K562 (cell line): ENCODE results near the gene ANO2. TPM values are rescaled to one million over a fixed set of nuclear protein-coding genes. Genes with fewer than 3 reads are reported as not detected.

Source experiments
- ATAC-seq: fragments of 200-7000 bp; cut with Tn5 transposase; 3 replicates; pipeline ENCODE4 v1.9.1; 2020; ENCODE audit warnings: moderate library complexity
- BruUV-seq: library from RNA; stranded (reverse); fragments of 400-500 nt; replicated peaks from 2 replicates; lab custom pipeline; 2021; lab: Mats Ljungman, UMichigan
- CTCF ChIA-PET: fragments of 300-600 bp; formaldehyde crosslinking; extraction: SDS; loops from one replicate; lab custom pipeline; 2021; ENCODE audit warnings: low intra/inter-chr PET ratio; lab: Yijun Ruan, JAX
- POLR2A ChIA-PET: fragments of 300-600, 350-650 bp; sonication (Branson Sonifier 250); formaldehyde crosslinking; extraction: SDS; loops from one replicate; lab custom pipeline; 2021; ENCODE audit warnings: antibody characterized with exemption, inconsistent platforms; lab: Yijun Ruan, JAX
- DNase-seq, 4 experiments: peaks; one replicate each; pipeline versions ENCODE4 v3.0.0 to v3.0.0-alpha.2; 2011 to 2018; ENCODE audit warnings: low spot score in 3 of 4, mixed read lengths in 3 of 4; ENCODE audit errors: extremely low read depth in 1 of 4
- FAIRE-seq: peaks from 2 replicates; lab custom pipeline; 2011; peaks lifted over from hg19 to GRCh38; lab: Jason Lieb, UNC
- H2AFZ ChIP-seq: 2 replicates; pipeline ENCODE4 v1.6.0; 2011; ENCODE audit warnings: low read depth, low read length, control low read depth, inconsistent platforms
- H3K27ac ChIP-seq: fragments of 200-600 bp; 3 replicates; pipeline ENCODE4 v1.8.0; 2011; ENCODE audit warnings: low read depth, mild to moderate bottlenecking, control low read depth, inconsistent platforms, low read length, moderate library complexity, mixed read lengths; ENCODE audit errors: extremely low read depth
- H3K27me3 ChIP-seq, 2 experiments: fragments of 300-600 bp in 1 of 2; 2 replicates in 1 of 2; 3 replicates in 1 of 2; pipeline versions ENCODE4 v1.6.0 to v1.8.0; 2011; ENCODE audit warnings: inconsistent platforms in 2 of 2, low read length in 2 of 2, mild to moderate bottlenecking in 1 of 2, mixed read lengths in 1 of 2, moderate library complexity in 1 of 2; ENCODE audit not compliant: control insufficient read depth in 2 of 2, insufficient read depth in 2 of 2
- H3K36me3 ChIP-seq: fragments of 300-600 bp; 3 replicates; pipeline ENCODE4 v1.8.0; 2011; ENCODE audit warnings: mild to moderate bottlenecking, low read length, inconsistent platforms; ENCODE audit not compliant: control insufficient read depth, insufficient read depth
- H3K4me1 ChIP-seq, 2 experiments: fragments of 200-600 bp in 1 of 2; replicated peaks in 1 of 2; 2 replicates in 1 of 2; 3 replicates in 1 of 2; pipeline versions ENCODE4 v1.5.1 to v1.8.0; 2011; ENCODE audit warnings: inconsistent platforms in 2 of 2, low read length in 2 of 2, mild to moderate bottlenecking in 1 of 2, mixed read lengths in 1 of 2, moderate library complexity in 1 of 2; ENCODE audit not compliant: control insufficient read depth in 2 of 2, insufficient read depth in 2 of 2
- H3K4me2 ChIP-seq: 2 replicates; pipeline ENCODE4 v1.6.1; 2011; ENCODE audit warnings: low read length, control low read depth, inconsistent platforms, mixed read lengths; ENCODE audit not compliant: insufficient read depth
- H3K4me3 ChIP-seq: fragments of 200-600 bp; sonication (generic), shearing (Covaris generic); 2 replicates; pipeline ENCODE4 v1.5.1; 2016; ENCODE audit warnings: control low read depth, inconsistent platforms
- H3K79me2 ChIP-seq: fragments of 200-600 bp; 3 replicates; pipeline ENCODE4 v1.8.0; 2011; ENCODE audit warnings: low read length, inconsistent platforms; ENCODE audit not compliant: control insufficient read depth, insufficient read depth
- H3K9ac ChIP-seq, 2 experiments: 2 replicates each; pipeline versions ENCODE4 v1.6.0 to v1.6.1; 2011; ENCODE audit warnings: low read depth in 2 of 2, low read length in 2 of 2, control low read depth in 1 of 2, inconsistent platforms in 1 of 2, mild to moderate bottlenecking in 1 of 2, mixed read lengths in 1 of 2; ENCODE audit not compliant: insufficient read depth in 1 of 2
- H3K9me1 ChIP-seq: one replicate; pipeline ENCODE4 v1.6.0; 2011; ENCODE audit warnings: inconsistent platforms, mild to moderate bottlenecking, low read length, moderate library complexity; ENCODE audit not compliant: control insufficient read depth, insufficient read depth
- H3K9me3 ChIP-seq: replicated peaks from 2 replicates; pipeline ENCODE4 v1.5.1; 2011; ENCODE audit warnings: low read depth, low read length, inconsistent platforms; ENCODE audit not compliant: control insufficient read depth, insufficient read depth
- H4K20me1 ChIP-seq: replicated peaks from 2 replicates; pipeline ENCODE4 v1.6.1; 2011; ENCODE audit warnings: low read length, inconsistent platforms, mixed read lengths; ENCODE audit not compliant: control insufficient read depth, insufficient read depth
- CBX8 ChIP-seq: fragments of 200-600 bp; sonication (generic); IDR thresholded peaks from 2 replicates; pipeline ENCODE4 v1.6.1; 2012; ENCODE audit warnings: borderline replicate concordance, mixed run types, low read depth, mild to moderate bottlenecking, moderate library complexity, mixed read lengths, low read length, control low read depth, inconsistent platforms; ENCODE audit not compliant: poor library complexity, severe bottlenecking; ENCODE audit errors: extremely low read depth
- HCFC1 ChIP-seq: IDR thresholded peaks from 2 replicates; pipeline ENCODE4 v1.6.1; 2012; ENCODE audit warnings: low read depth, low read length, improper control_type of control experiment
- NR2C2 ChIP-seq, 2 experiments: fragments of 200-800 bp in 1 of 2; sonication (Bioruptor generic) in 1 of 2; sonication (generic) in 1 of 2; formaldehyde crosslinking in 1 of 2; IDR thresholded peaks; 2 replicates each; pipeline versions ENCODE4 v1.6.1 to v1.8.0; 2016 to 2022; ENCODE audit warnings: mild to moderate bottlenecking in 1 of 2, missing compliant biosample characterization in 1 of 2, missing genetic modification characterization in 1 of 2, missing genetic modification reagents in 1 of 2
- PYGO2 ChIP-seq: fragments of 450-650 bp; IDR thresholded peaks from 2 replicates; pipeline ENCODE4 v1.6.1; 2016; ENCODE audit warnings: mild to moderate bottlenecking, missing genetic modification characterization, moderate library complexity, missing compliant biosample characterization
- SNIP1 ChIP-seq: fragments of 450-650 bp; IDR thresholded peaks from 2 replicates; pipeline ENCODE4 v1.7.1; 2017; ENCODE audit warnings: low read depth, mild to moderate bottlenecking
- STAG1 ChIP-seq: sonication (generic); formaldehyde crosslinking; IDR thresholded peaks from 2 replicates; pipeline ENCODE4 v1.5.0; 2020; ENCODE audit warnings: missing genetic modification reagents, borderline replicate concordance
- ZNF143 ChIP-seq: sonication (generic); formaldehyde crosslinking; IDR thresholded peaks from 2 replicates; pipeline ENCODE4 v1.9.0; 2022; ENCODE audit warnings: mild to moderate bottlenecking, missing genetic modification reagents
- WGBS: fragments of 100-300 bp; shearing (Covaris generic); methylation state at CpG from one replicate; pipeline ENCODE4 v1.1.6; 2016; ENCODE audit warnings: low coverage, mixed read lengths; ENCODE audit not compliant: insufficient coverage; ENCODE audit errors: missing lambda C conversion rate; 5-methylcytosine and 5-hydroxymethylcytosine counted together
- in situ Hi-C: fragments of 300-500 bp; cut with MboI; formaldehyde crosslinking; loops from 4 replicates; pipeline ENCODE4 v1.15.0; 2018; ENCODE audit warnings: inconsistent platforms, mixed read lengths
- intact Hi-C: fragments of 100-400 bp; cut with micrococcal nuclease; formaldehyde crosslinking; loops from 2 replicates; pipeline ENCODE4 v1.14.2; 2022
- polyA plus RNA-seq, 8 experiments: library from polyadenylated mRNA; depleted of rRNA in 4 of 8; stranded (reverse) in 5 of 8; unstranded in 3 of 8; fragments of >200 nt; fragmentation: Nextera tagmentation in 2 of 8; fragmentation: Illumina TruSeq in 1 of 8; extraction: Ambion mirVana in 2 of 8; extraction: Trizol in 1 of 8; gene quantifications; 2 replicates each; pipeline versions ENCODE4 v1.2.1 to v1.2.3, GENCODE V29; 2011 to 2014; ENCODE audit warnings: inconsistent platforms in 1 of 8, missing spikeins in 1 of 8
- total RNA-seq, 7 experiments: library from RNA; depleted of rRNA in 6 of 7; stranded (reverse); fragments of >200 nt in 6 of 7; fragmentation: Illumina TruSeq in 2 of 7; extraction: Trizol in 2 of 7; gene quantifications; 2 replicates each; pipeline versions ENCODE4 v1.2.1 to v1.2.3, GENCODE V29; 2011 to 2021; ENCODE audit warnings: low replicate concordance in 1 of 7
- TF ChIP-seq, protein P1 (sequence below): fragments of 150-350 bp; conservative IDR thresholded peaks from 2 replicates; pipeline ENCODE4 v1.6.1; 2014; ENCODE audit warnings: low read length
- TF ChIP-seq, protein P2 (sequence below): fragments of 250-450 bp; sonication (Bioruptor Pico); IDR thresholded peaks from 2 replicates; pipeline ENCODE4 v1.4.0; 2020; ENCODE audit warnings: mild to moderate bottlenecking
- TF ChIP-seq, protein P3 (sequence below): fragments of 250-450 bp; sonication (Bioruptor Pico); IDR thresholded peaks from 2 replicates; pipeline ENCODE4 v1.4.0; 2020

ANO2 gene
- total and polyA plus RNA-seq, 9 of the 15 experiments (the other 6 are each of a cell fraction or from before 2014, with no cell fraction given): 0.64 TPM; not detected in 8

DNA sequence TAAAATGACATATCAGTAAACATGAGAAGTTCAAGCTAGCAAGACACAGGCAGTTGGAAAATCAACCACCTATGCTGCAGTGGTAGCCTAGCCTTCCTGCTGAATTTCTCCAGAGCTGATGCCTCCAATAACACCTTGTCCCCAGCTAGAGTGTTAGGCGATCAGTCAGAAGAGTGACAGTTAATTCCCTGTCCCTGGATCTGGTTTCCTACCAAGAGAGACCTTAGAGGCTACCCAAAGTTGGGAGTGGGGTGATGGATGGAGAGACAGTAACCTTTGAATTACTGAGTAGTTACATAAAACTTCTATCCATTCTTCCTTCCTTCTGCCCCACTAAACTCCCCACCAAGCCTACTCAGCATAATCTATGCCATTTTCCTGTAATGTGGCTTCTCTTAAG is 1.9 kb upstream of the ANO2 start (continued):
- no peak for TF ChIP-seq NR2C2 (CRISPR knock-in tag; IDR thresholded peaks at IDR 0.05)
- no peak for TF ChIP-seq NR2C2 (tag; IDR thresholded peaks at IDR 0.05)
- TF ChIP-seq, protein P1, sequence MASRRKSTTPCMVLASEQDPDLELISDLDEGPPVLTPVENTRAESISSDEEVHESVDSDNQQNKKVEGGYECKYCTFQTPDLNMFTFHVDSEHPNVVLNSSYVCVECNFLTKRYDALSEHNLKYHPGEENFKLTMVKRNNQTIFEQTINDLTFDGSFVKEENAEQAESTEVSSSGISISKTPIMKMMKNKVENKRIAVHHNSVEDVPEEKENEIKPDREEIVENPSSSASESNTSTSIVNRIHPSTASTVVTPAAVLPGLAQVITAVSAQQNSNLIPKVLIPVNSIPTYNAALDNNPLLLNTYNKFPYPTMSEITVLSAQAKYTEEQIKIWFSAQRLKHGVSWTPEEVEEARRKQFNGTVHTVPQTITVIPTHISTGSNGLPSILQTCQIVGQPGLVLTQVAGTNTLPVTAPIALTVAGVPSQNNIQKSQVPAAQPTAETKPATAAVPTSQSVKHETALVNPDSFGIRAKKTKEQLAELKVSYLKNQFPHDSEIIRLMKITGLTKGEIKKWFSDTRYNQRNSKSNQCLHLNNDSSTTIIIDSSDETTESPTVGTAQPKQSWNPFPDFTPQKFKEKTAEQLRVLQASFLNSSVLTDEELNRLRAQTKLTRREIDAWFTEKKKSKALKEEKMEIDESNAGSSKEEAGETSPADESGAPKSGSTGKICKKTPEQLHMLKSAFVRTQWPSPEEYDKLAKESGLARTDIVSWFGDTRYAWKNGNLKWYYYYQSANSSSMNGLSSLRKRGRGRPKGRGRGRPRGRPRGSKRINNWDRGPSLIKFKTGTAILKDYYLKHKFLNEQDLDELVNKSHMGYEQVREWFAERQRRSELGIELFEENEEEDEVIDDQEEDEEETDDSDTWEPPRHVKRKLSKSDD: no peak
- TF ChIP-seq, protein P2, sequence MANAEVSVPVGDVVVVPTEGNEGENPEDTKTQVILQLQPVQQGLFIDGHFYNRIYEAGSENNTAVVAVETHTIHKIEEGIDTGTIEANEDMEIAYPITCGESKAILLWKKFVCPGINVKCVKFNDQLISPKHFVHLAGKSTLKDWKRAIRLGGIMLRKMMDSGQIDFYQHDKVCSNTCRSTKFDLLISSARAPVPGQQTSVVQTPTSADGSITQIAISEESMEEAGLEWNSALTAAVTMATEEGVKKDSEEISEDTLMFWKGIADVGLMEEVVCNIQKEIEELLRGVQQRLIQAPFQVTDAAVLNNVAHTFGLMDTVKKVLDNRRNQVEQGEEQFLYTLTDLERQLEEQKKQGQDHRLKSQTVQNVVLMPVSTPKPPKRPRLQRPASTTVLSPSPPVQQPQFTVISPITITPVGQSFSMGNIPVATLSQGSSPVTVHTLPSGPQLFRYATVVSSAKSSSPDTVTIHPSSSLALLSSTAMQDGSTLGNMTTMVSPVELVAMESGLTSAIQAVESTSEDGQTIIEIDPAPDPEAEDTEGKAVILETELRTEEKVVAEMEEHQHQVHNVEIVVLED: no peak
- no peak for TF ChIP-seq STAG1 (CRISPR knock-in tag)
- no peak for TF ChIP-seq PYGO2 (tag)

DNA sequence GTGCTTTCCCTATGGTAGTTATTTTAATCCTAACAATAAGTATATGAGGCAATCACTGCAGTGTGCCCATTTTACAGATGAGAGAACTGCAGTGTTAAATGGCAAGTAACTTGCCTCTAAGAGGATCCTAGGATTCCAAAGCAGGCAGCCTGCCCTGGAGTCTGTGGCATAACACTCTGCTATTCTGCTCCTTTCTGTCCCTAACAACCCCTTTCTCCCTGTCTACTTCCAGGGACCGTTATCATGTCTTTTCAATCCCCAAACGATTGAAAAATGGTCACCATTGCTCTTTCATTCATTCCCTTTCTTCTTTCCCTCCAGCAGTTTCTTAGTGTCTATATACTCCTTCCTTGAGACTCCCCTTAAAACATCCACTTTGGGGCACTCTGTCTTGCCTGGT is 1.3 kb upstream of the ANO2 start:
- Histone ChIP-seq H3K4me3 (no peak overlapping the region), H3K9me1 (no peaks in the 10 kb centered on the region), H3K27me3 (peaks cover 0 to 27% of the 10 kb centered on the region in 2 experiments; a peak in 2 of 5 replicates), H3K27ac (no peak overlapping the region), H3K36me3 (no peaks in the 10 kb centered on the region), H3K79me2 (no peaks in the 10 kb centered on the region), H3K4me2 (no peak overlapping the region), H2AFZ (no peak overlapping the region), H3K9ac (no peak overlapping the region), H3K9me3 (no peaks in the 10 kb centered on the region), H4K20me1 (no peaks in the 10 kb centered on the region), H3K4me1 (0 out of 5 replicates have a peak, but pooled peaks cover 0 to 6% of the 10 kb centered on the region in 2 experiments)
- ATAC-seq (no peak), FAIRE-seq (no peak), DNase-seq (no peak)
- ChIA-PET POLR2A (no interaction called here), CTCF (interaction anchor here (0.7 kb wide), 1 partner anchor 43 kb away, joined by 3 read pairs; no protein-coding TSS in a partner anchor)
- intact Hi-C loops: no loop called here
- in situ Hi-C loops: no loop called here
- no TSS peak for BruUV-seq
- WGBS: 0% methylated on average over 2 of the region's 2 CpGs
- TF ChIP-seq ZNF143 (CRISPR knock-in tag) (no peak), CBX8 (no peak), HCFC1 (no peak), SNIP1 (no peak)
- TF ChIP-seq, protein P3, sequence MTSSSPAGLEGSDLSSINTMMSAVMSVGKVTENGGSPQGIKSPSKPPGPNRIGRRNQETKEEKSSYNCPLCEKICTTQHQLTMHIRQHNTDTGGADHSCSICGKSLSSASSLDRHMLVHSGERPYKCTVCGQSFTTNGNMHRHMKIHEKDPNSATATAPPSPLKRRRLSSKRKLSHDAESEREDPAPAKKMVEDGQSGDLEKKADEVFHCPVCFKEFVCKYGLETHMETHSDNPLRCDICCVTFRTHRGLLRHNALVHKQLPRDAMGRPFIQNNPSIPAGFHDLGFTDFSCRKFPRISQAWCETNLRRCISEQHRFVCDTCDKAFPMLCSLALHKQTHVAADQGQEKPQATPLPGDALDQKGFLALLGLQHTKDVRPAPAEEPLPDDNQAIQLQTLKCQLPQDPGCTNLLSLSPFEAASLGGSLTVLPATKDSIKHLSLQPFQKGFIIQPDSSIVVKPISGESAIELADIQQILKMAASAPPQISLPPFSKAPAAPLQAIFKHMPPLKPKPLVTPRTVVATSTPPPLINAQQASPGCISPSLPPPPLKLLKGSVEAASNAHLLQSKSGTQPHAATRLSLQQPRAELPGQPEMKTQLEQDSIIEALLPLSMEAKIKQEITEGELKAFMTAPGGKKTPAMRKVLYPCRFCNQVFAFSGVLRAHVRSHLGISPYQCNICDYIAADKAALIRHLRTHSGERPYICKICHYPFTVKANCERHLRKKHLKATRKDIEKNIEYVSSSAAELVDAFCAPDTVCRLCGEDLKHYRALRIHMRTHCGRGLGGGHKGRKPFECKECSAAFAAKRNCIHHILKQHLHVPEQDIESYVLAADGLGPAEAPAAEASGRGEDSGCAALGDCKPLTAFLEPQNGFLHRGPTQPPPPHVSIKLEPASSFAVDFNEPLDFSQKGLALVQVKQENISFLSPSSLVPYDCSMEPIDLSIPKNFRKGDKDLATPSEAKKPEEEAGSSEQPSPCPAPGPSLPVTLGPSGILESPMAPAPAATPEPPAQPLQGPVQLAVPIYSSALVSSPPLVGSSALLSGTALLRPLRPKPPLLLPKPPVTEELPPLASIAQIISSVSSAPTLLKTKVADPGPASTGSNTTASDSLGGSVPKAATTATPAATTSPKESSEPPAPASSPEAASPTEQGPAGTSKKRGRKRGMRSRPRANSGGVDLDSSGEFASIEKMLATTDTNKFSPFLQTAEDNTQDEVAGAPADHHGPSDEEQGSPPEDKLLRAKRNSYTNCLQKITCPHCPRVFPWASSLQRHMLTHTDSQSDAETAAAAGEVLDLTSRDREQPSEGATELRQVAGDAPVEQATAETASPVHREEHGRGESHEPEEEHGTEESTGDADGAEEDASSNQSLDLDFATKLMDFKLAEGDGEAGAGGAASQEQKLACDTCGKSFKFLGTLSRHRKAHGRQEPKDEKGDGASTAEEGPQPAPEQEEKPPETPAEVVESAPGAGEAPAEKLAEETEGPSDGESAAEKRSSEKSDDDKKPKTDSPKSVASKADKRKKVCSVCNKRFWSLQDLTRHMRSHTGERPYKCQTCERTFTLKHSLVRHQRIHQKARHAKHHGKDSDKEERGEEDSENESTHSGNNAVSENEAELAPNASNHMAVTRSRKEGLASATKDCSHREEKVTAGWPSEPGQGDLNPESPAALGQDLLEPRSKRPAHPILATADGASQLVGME: no peak
